Esophagus squamous epithelium (tissue), 5 donors: ENCODE measurements around the gene ELN. TPM values are rescaled to one million over a fixed set of nuclear protein-coding genes. Genes with fewer than 3 reads are reported as not detected.

Source experiments
- DNase-seq: peaks from one replicate; lab custom pipeline; 2025; lab: John Stamatoyannopoulos, UW
- H3K27ac ChIP-seq, 4 donors: fragments of 200-600 bp; sonication (generic); one replicate each; pipeline ENCODE4 v1.5.1; 2016 to 2019; ENCODE audit warnings: mild to moderate bottlenecking in 1 of 4
- H3K27me3 ChIP-seq, 4 donors: fragments of 200-600 bp; sonication (generic); 1 replicate in 3 of 4; 2 replicates in 1 of 4; pipeline versions ENCODE4 v1.5.1 to v1.6.0; 2017 to 2021; ENCODE audit warnings: antibody characterized with exemption in 1 of 4
- H3K36me3 ChIP-seq, 3 donors: fragments of 200-600 bp; sonication (generic); one replicate each; pipeline ENCODE4 v1.5.1; 2016 to 2019
- H3K4me1 ChIP-seq, 3 donors: fragments of 200-600 bp; sonication (generic); one replicate each; pipeline ENCODE4 v1.5.1; 2017 to 2019
- H3K4me3 ChIP-seq, 4 donors: fragments of 200-600 bp; sonication (generic); 1 replicate in 3 of 4; 2 replicates in 1 of 4; pipeline ENCODE4 v1.5.1; 2016 to 2019; ENCODE audit warnings: mild to moderate bottlenecking in 2 of 4, moderate library complexity in 1 of 4
- H3K9me3 ChIP-seq, 3 donors: fragments of 200-600 bp; sonication (generic); one replicate each; pipeline ENCODE4 v1.5.1; 2016 to 2019
- POLR2A ChIP-seq, 4 donors: fragments of 450-650 bp; IDR thresholded peaks; one replicate each; pipeline ENCODE4 v1.6.1; 2017; ENCODE audit warnings: antibody characterized with exemption in 4 of 4, mild to moderate bottlenecking in 4 of 4, moderate library complexity in 3 of 4
- WGBS, 2 donors: methylation state at CpG; one replicate each; pipeline ENCODE4 v1.1.5; 2018; 5-methylcytosine and 5-hydroxymethylcytosine counted together
- intact Hi-C: fragments of 100-400 bp; cut with DNase I; formaldehyde crosslinking; loops from one replicate; pipeline ENCODE4 v1.15.0; 2022
- total RNA-seq, 4 donors: library from RNA; depleted of rRNA; stranded (reverse); fragments of >200 nt; gene quantifications; one replicate each; pipeline ENCODE4 v1.1.0, GENCODE V29; 2016
- TF ChIP-seq, protein P1 (sequence below), 6 experiments: fragments of 450-650 bp in 4 of 6; fragments of 200-600 bp in 2 of 6; sonication (generic) in 2 of 6; IDR thresholded peaks; one replicate each; pipeline ENCODE4 v1.5.1; 2016 to 2019; ENCODE audit warnings: antibody characterized with exemption in 6 of 6, mild to moderate bottlenecking in 4 of 6, moderate library complexity in 4 of 6
- donor health status: DM: yes; HTN: yes; CAD: no.

Gene ELN
- total RNA-seq, 4 donors from 2014 or later: 8.9 to 182 (median 20.3) TPM

DNA sequence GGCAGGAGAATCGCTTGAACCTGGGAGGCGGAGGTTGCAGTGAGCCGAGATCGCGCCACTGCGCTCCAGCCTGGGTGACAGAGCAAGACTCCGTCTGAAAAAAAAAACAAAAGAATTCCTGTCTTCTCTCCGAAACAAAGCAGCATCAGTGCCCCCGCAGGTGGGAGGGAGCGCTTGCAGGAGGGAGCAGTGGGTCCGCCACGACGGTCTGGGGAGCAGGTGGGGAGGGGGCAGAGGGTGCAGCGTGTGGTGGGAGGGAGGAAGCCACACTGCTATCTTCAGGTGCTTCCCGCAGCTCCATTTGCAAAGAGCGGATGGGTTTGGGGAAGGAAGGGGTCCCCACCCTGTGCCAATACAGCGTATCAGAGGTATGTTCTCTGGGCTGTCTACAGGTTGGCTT, 87.4 kb downstream of the ELN start:
- intact Hi-C loops: no loop called here
- peaks cover 14 to 88% (median 17%) of the 10 kb centered on the region in 3 donors for H3K36me3 ChIP-seq
- no peaks in the 10 kb centered on the region for H3K9me3 ChIP-seq
- 74 to 79% methylated on average over 14 to 15 of the region's 17 CpGs for WGBS, 2 donors
- no peaks in the 10 kb centered on the region for H3K4me1 ChIP-seq
- no peak for DNase-seq
- TF ChIP-seq, protein P1, sequence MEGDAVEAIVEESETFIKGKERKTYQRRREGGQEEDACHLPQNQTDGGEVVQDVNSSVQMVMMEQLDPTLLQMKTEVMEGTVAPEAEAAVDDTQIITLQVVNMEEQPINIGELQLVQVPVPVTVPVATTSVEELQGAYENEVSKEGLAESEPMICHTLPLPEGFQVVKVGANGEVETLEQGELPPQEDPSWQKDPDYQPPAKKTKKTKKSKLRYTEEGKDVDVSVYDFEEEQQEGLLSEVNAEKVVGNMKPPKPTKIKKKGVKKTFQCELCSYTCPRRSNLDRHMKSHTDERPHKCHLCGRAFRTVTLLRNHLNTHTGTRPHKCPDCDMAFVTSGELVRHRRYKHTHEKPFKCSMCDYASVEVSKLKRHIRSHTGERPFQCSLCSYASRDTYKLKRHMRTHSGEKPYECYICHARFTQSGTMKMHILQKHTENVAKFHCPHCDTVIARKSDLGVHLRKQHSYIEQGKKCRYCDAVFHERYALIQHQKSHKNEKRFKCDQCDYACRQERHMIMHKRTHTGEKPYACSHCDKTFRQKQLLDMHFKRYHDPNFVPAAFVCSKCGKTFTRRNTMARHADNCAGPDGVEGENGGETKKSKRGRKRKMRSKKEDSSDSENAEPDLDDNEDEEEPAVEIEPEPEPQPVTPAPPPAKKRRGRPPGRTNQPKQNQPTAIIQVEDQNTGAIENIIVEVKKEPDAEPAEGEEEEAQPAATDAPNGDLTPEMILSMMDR (IDR thresholded peaks at IDR 0.05): no peak
- no peak for TF ChIP-seq POLR2A (IDR thresholded peaks at IDR 0.05)
- H3K27me3 ChIP-seq: no peaks in the 10 kb centered on the region
- H3K4me3 ChIP-seq: no peak overlapping the region
- no peak overlapping the region for H3K27ac ChIP-seq

DNA sequence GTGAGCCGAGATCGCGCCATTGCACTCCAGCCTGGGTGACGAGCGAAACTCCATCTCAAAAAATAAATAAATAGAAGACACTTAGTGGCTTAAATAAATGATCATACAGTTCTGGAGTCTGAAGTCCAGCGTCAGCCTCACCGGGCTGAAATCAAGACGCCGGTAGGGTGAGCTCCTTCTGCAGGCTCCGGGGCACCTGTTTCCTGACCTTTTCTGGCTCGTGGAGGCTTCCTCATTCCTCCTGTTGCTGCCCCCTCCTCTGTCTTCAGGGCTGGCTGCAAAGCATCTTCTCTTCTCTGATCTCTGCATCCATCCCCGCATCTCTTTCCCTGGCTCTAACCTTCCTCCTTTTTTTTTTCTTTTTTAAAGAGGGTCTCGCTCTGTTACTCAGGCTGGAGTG, 88.4 kb downstream of the ELN start:
- H3K36me3 ChIP-seq: peaks cover 16 to 88% (median 21%) of the 10 kb centered on the region in 3 donors
- intact Hi-C loops: no loop called here
- TF ChIP-seq POLR2A (IDR thresholded peaks at IDR 0.05): no peak
- TF ChIP-seq, protein P1 (IDR thresholded peaks at IDR 0.05): no peak
- H3K4me3 ChIP-seq: no peak overlapping the region
- H3K27me3 ChIP-seq: no peaks in the 10 kb centered on the region
- no peak for DNase-seq
- no peak overlapping the region for H3K27ac ChIP-seq
- H3K9me3 ChIP-seq: no peaks in the 10 kb centered on the region
- no peaks in the 10 kb centered on the region for H3K4me1 ChIP-seq
- WGBS, 2 donors: 83 to 86% methylated on average over 10 to 13 of the region's 13 CpGs

Other genes with a start within 250 kb of the ELN start
- gene CLDN4, start 197.2 kb upstream of the ELN start, total RNA-seq: 100 to 1,000 TPM in 3 of 4 donors, 10 to 100 TPM in 1; 99.4 to 436 (median 200) TPM
- 1 to 10 TPM in 1 of 4 donors, under 1 TPM in 1, not detected in 2; 0.34 to 4.4 TPM for gene METTL27, start 185.7 kb upstream of the ELN start, total RNA-seq
- gene TMEM270, start 167.0 kb upstream of the ELN start, total RNA-seq: not detected
- 10 to 100 TPM in 3 of 4 donors, 1 to 10 TPM in 1; 8.0 to 13.2 (median 12.2) TPM for gene LIMK1, start 55.6 kb downstream of the ELN start, total RNA-seq
- 100 to 1,000 TPM; 194 to 261 (median 249) TPM for gene EIF4H, start 146.2 kb downstream of the ELN start, total RNA-seq
- 1 to 10 TPM; 1.3 to 7.0 (median 4.1) TPM for gene LAT2, start 181.8 kb downstream of the ELN start, total RNA-seq
- gene RFC2, start 226.2 kb downstream of the ELN start, total RNA-seq: 10 to 100 TPM; 12.5 to 37.9 (median 22.4) TPM